Epithelial cell of esophagus (primary cell): ENCODE measurements around the gene ABCB9.

Source experiments
- DNase-seq: peaks from one replicate; pipeline ENCODE4 v3.0.0; 2010; ENCODE audit warnings: low read depth
- H3K4me3 ChIP-seq: 2 replicates; pipeline ENCODE4 v1.5.1; 2011; ENCODE audit warnings: mild to moderate bottlenecking, low read length, control low read depth
- CTCF ChIP-seq: IDR thresholded peaks from 2 replicates; pipeline ENCODE4 v1.5.1; 2011; ENCODE audit warnings: low read depth, mild to moderate bottlenecking, low read length, control low read depth, inconsistent platforms; ENCODE audit not compliant: insufficient read depth; ENCODE audit errors: missing control alignments

Gene ABCB9

GRCh38 chr12:122966743-122967550 is 684 bp upstream of the ABCB9 start:
- no peak for DNase-seq
- no peak for TF ChIP-seq CTCF
- no peak overlapping the region for H3K4me3 ChIP-seq

- TF ChIP-seq CTCF = no peak
- DNase-seq = no peak
- peak overlapping the region; percentile 78 for H3K4me3 ChIP-seq
Observed at GRCh38 chr12:122965321-122965751, 927 bp downstream of the ABCB9 start.

- H3K4me3 ChIP-seq = no peak overlapping the region
- no peak for TF ChIP-seq CTCF
- DNase-seq = no peak
Observed at GRCh38 chr12:122964439-122965257, 1.6 kb downstream of the ABCB9 start.

GRCh38 chr12:122963941-122964265 is 2.4 kb downstream of the ABCB9 start:
- no peak overlapping the region for H3K4me3 ChIP-seq
- no peak for DNase-seq
- no peak for TF ChIP-seq CTCF

- peak; percentile 38 for DNase-seq
- no peak overlapping the region for H3K4me3 ChIP-seq
- no peak for TF ChIP-seq CTCF
Observed at GRCh38 chr12:122961531-122962329, 4.5 kb downstream of the ABCB9 start.

- no peak overlapping the region for H3K4me3 ChIP-seq
- TF ChIP-seq CTCF = no peak
- no peak for DNase-seq
Observed at GRCh38 chr12:122960193-122960569, 6.1 kb downstream of the ABCB9 start.
